Neural progenitor cell (in vitro differentiated cells): ENCODE measurements around the gene IL18R1. TPM values are rescaled to one million over a fixed set of nuclear protein-coding genes. Genes with fewer than 3 reads are reported as not detected.

Source experiments
- DNase-seq: peaks from one replicate; pipeline ENCODE4 v3.0.0-alpha.2; 2016; ENCODE audit warnings: low spot score
- H2AFZ ChIP-seq: fragments of 200-600 bp; sonication (generic); replicated peaks from 2 replicates; pipeline ENCODE4 v1.6.1; 2016; ENCODE audit warnings: antibody characterized with exemption
- H3F3A ChIP-seq: fragments of 200-600 bp; sonication (generic); 2 replicates; pipeline ENCODE4 v1.6.1; 2016; ENCODE audit warnings: antibody characterized with exemption, low read depth
- H3K27ac ChIP-seq: fragments of 200-600 bp; sonication (generic); 2 replicates; pipeline ENCODE4 v1.5.1; 2016; ENCODE audit warnings: mild to moderate bottlenecking
- H3K27me3 ChIP-seq: fragments of 200-600 bp; sonication (generic); 2 replicates; pipeline ENCODE4 v1.6.1; 2016; ENCODE audit warnings: mild to moderate bottlenecking, moderate library complexity
- H3K36me3 ChIP-seq: fragments of 200-600 bp; sonication (generic); 2 replicates; pipeline ENCODE4 v1.5.1; 2016
- H3K4me1 ChIP-seq: fragments of 200-600 bp; sonication (generic); 2 replicates; pipeline ENCODE4 v1.6.1; 2016; ENCODE audit warnings: mixed run types
- H3K4me2 ChIP-seq: fragments of 200-600 bp; sonication (generic); 2 replicates; pipeline ENCODE4 v1.6.1; 2016
- H3K4me3 ChIP-seq: fragments of 200-600 bp; sonication (generic); 2 replicates; pipeline ENCODE4 v1.5.1; 2016
- H3K79me2 ChIP-seq: fragments of 200-600 bp; sonication (generic); 2 replicates; pipeline ENCODE4 v1.6.1; 2016; ENCODE audit warnings: low read depth
- H3K9ac ChIP-seq: fragments of 200-600 bp; sonication (generic); 2 replicates; pipeline ENCODE4 v1.6.1; 2016
- H3K9me3 ChIP-seq: fragments of 200-600 bp; sonication (generic); 2 replicates; pipeline ENCODE4 v1.5.1; 2016; ENCODE audit warnings: low read depth
- H4K20me1 ChIP-seq: fragments of 200-600 bp; sonication (generic); 2 replicates; pipeline ENCODE4 v1.6.1; 2016; ENCODE audit warnings: low read depth
- H3K27ac Mint-ChIP-seq: 3 replicates; pipeline ENCODE4 v1.8.0; 2021; ENCODE audit warnings: mixed read lengths
- H3K27me3 Mint-ChIP-seq: 2 replicates; pipeline ENCODE4 v1.8.0; 2022; ENCODE audit warnings: low read depth, mild to moderate bottlenecking, inconsistent platforms, moderate library complexity, mixed read lengths; ENCODE audit not compliant: insufficient read depth
- H3K36me3 Mint-ChIP-seq: 3 replicates; pipeline ENCODE4 v1.8.0; 2021; ENCODE audit warnings: mixed read lengths
- H3K4me1 Mint-ChIP-seq: 3 replicates; pipeline ENCODE4 v1.8.0; 2021; ENCODE audit warnings: mixed read lengths
- H3K4me3 Mint-ChIP-seq: 3 replicates; pipeline ENCODE4 v1.8.0; 2021; ENCODE audit warnings: mild to moderate bottlenecking, moderate library complexity, mixed read lengths
- H3K9me3 Mint-ChIP-seq: 3 replicates; pipeline ENCODE4 v1.8.0; 2020; ENCODE audit warnings: mixed read lengths
- EZH2 ChIP-seq: fragments of 200-600 bp; sonication (generic); IDR thresholded peaks from 2 replicates; pipeline ENCODE4 v1.6.1; 2017; ENCODE audit warnings: antibody characterized with exemption, mild to moderate bottlenecking, moderate library complexity
- EZH2phosphoT487 ChIP-seq: fragments of 200-600 bp; sonication (generic); IDR thresholded peaks from 2 replicates; pipeline ENCODE4 v1.6.1; 2017; ENCODE audit warnings: antibody characterized with exemption
- total RNA-seq: library from RNA; depleted of rRNA; stranded (reverse); fragments of >200 nt; gene quantifications from 2 replicates; pipeline ENCODE4 v1.2.3, GENCODE V29; 2015; ENCODE audit warnings: low replicate concordance
- TF ChIP-seq, protein P1 (sequence below): fragments of 200-600 bp; sonication (generic); IDR thresholded peaks from 2 replicates; pipeline ENCODE4 v1.5.1; 2017; ENCODE audit warnings: antibody characterized with exemption, mild to moderate bottlenecking

The IL18R1 gene
- total RNA-seq, 1 donor from 2014 or later = 0.07 TPM

DNA sequence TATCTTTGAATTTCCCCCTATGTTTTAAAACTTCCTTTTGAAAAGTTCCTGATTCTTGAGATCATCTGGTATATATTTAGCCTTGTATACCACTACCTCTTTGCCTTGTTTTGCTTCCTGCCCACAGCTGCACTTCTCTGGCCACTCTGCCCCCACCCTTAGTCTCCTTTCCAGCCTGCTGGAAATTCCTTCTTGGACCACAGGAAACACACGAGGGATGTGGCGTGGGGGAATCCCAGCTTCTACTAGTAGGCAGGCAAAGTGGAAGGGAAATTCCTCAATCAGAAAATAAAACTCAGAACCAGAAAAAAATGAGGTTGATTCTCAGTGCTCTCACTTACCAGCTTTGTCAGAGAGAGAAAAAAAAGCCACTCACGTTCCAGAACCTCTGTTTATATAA, 80.7 kb downstream of the IL18R1 start:
- H3K27ac Mint-ChIP-seq = no peak overlapping the region
- no peak overlapping the region for H3K4me3 Mint-ChIP-seq
- TF ChIP-seq EZH2 (no peak), EZH2phosphoT487 (no peak)
- TF ChIP-seq, protein P1, sequence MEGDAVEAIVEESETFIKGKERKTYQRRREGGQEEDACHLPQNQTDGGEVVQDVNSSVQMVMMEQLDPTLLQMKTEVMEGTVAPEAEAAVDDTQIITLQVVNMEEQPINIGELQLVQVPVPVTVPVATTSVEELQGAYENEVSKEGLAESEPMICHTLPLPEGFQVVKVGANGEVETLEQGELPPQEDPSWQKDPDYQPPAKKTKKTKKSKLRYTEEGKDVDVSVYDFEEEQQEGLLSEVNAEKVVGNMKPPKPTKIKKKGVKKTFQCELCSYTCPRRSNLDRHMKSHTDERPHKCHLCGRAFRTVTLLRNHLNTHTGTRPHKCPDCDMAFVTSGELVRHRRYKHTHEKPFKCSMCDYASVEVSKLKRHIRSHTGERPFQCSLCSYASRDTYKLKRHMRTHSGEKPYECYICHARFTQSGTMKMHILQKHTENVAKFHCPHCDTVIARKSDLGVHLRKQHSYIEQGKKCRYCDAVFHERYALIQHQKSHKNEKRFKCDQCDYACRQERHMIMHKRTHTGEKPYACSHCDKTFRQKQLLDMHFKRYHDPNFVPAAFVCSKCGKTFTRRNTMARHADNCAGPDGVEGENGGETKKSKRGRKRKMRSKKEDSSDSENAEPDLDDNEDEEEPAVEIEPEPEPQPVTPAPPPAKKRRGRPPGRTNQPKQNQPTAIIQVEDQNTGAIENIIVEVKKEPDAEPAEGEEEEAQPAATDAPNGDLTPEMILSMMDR = no peak
- Histone ChIP-seq H3F3A (no peaks in the 10 kb centered on the region), H3K27ac (no peak overlapping the region), H2AFZ (no peak overlapping the region), H3K4me1 (no peaks in the 10 kb centered on the region), H3K4me3 (no peak overlapping the region), H4K20me1 (no peaks in the 10 kb centered on the region), H3K36me3 (no peaks in the 10 kb centered on the region), H3K9me3 (no peaks in the 10 kb centered on the region), H3K27me3 (no peaks in the 10 kb centered on the region), H3K9ac (no peak overlapping the region), H3K79me2 (no peaks in the 10 kb centered on the region), H3K4me2 (no peak overlapping the region)
- no peak for DNase-seq
- no peaks in the 10 kb centered on the region for H3K36me3 Mint-ChIP-seq
- H3K9me3 Mint-ChIP-seq = no peaks in the 10 kb centered on the region
- H3K4me1 Mint-ChIP-seq = no peaks in the 10 kb centered on the region
- no peaks in the 10 kb centered on the region for H3K27me3 Mint-ChIP-seq

DNA sequence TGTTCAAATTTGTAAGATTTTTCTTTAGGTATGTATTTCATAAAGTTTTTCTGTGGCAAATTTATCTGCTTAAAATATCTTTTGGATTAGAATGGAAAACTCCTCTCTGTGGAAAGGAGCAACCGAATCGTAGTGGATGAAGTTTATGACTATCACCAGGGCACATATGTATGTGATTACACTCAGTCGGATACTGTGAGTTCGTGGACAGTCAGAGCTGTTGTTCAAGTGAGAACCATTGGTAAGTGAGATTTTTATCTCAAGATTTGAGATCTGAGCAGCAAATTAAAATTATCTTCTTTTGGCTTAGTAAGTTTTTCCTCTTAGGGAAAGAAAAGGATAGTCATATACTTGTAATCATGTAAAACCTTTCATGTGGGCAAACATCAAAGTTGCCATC, 81.5 kb downstream of the IL18R1 start:
- Mint-ChIP-seq H3K9me3 (no peaks in the 10 kb centered on the region), H3K36me3 (no peaks in the 10 kb centered on the region), H3K4me3 (no peak overlapping the region), H3K27me3 (no peaks in the 10 kb centered on the region), H3K4me1 (no peaks in the 10 kb centered on the region), H3K27ac (no peak overlapping the region)
- Histone ChIP-seq H3F3A (no peaks in the 10 kb centered on the region), H2AFZ (no peak overlapping the region), H3K4me1 (no peaks in the 10 kb centered on the region), H3K27me3 (no peaks in the 10 kb centered on the region), H3K9me3 (no peaks in the 10 kb centered on the region), H3K36me3 (no peaks in the 10 kb centered on the region), H3K79me2 (no peaks in the 10 kb centered on the region), H3K27ac (no peak overlapping the region), H3K9ac (no peak overlapping the region), H3K4me2 (no peak overlapping the region), H4K20me1 (no peaks in the 10 kb centered on the region), H3K4me3 (no peak overlapping the region)
- TF ChIP-seq, protein P1 = no peak
- no peak for TF ChIP-seq EZH2phosphoT487
- TF ChIP-seq EZH2 = no peak
- no peak for DNase-seq

DNA sequence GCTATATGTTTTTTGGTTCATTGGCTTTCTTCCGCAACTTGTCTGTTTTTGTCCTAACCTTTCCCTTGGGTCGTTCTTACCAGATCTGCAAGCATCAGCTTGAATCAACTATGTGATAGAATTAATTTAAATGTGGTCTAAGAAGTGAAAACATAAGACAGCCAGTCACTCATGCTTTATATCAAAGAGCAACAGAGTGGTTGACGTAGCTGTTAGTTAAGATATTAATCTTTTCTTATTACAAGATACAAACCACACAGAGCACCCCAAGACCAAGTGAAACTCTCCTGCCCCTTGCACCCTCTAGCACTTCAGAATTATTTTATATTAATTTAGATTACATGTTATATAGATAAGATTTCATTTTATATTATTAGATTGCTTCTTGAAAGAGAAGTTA, 82.5 kb downstream of the IL18R1 start:
- no peaks in the 10 kb centered on the region for H3K4me1 ChIP-seq
- no peaks in the 10 kb centered on the region for H3K9me3 Mint-ChIP-seq
- no peak overlapping the region for H3K4me3 ChIP-seq
- H3K27ac ChIP-seq = no peak overlapping the region
- no peak overlapping the region for H3K4me2 ChIP-seq
- no peak for TF ChIP-seq EZH2phosphoT487
- TF ChIP-seq, protein P1 = no peak
- no peak for TF ChIP-seq EZH2
- H3K9me3 ChIP-seq = no peaks in the 10 kb centered on the region
- no peaks in the 10 kb centered on the region for H3K36me3 ChIP-seq
- no peaks in the 10 kb centered on the region for H3K36me3 Mint-ChIP-seq
- H3K79me2 ChIP-seq = no peaks in the 10 kb centered on the region
- no peak for DNase-seq
- no peaks in the 10 kb centered on the region for H4K20me1 ChIP-seq
- no peaks in the 10 kb centered on the region for H3F3A ChIP-seq
- H3K4me1 Mint-ChIP-seq = no peaks in the 10 kb centered on the region
- no peaks in the 10 kb centered on the region for H3K27me3 ChIP-seq
- H3K9ac ChIP-seq = no peak overlapping the region
- H3K4me3 Mint-ChIP-seq = no peak overlapping the region
- no peak overlapping the region for H2AFZ ChIP-seq
- H3K27me3 Mint-ChIP-seq = no peaks in the 10 kb centered on the region
- no peak overlapping the region for H3K27ac Mint-ChIP-seq
